Large intestine (tissue), 3 donors: ENCODE results near the gene POLDIP2. TPM values are rescaled to one million over a fixed set of nuclear protein-coding genes. Genes with fewer than 3 reads are reported as not detected.
A peak's percentile ranks its signal among the peaks of the same experiment; 100 is the strongest.

ENCODE experiments used
- DNase-seq, 2 donors: peaks; one replicate each; pipeline versions ENCODE4 v3.0.0 to v3.0.0-alpha.2; 2013
- H3K27ac ChIP-seq: one replicate; pipeline ENCODE4 v1.5.1; 2013; ENCODE audit warnings: low read length
- H3K27me3 ChIP-seq: 2 replicates; pipeline ENCODE4 v1.6.1; 2013; ENCODE audit warnings: low read length; ENCODE audit not compliant: control insufficient read depth, insufficient read depth
- H3K36me3 ChIP-seq: 2 replicates; pipeline ENCODE4 v1.6.1; 2013; ENCODE audit warnings: low read length; ENCODE audit not compliant: control insufficient read depth, insufficient read depth
- H3K4me1 ChIP-seq: one replicate; pipeline ENCODE4 v1.6.1; 2013; ENCODE audit warnings: low read length; ENCODE audit not compliant: control insufficient read depth, insufficient read depth
- H3K4me3 ChIP-seq: one replicate; pipeline ENCODE4 v1.5.1; 2013; ENCODE audit warnings: low read length
- H3K9me3 ChIP-seq: one replicate; pipeline ENCODE4 v1.6.1; 2013; ENCODE audit warnings: mild to moderate bottlenecking, low read depth, low read length, moderate library complexity; ENCODE audit not compliant: control insufficient read depth
- WGBS: methylation state at CpG from one replicate; pipeline ENCODE4 v1.1.5; 2013; ENCODE audit warnings: low lambda C conversion rate; ENCODE audit not compliant: insufficient coverage; 5-methylcytosine and 5-hydroxymethylcytosine counted together
- polyA plus RNA-seq: library from polyadenylated mRNA; unstranded; fragments of 120-200 nt; gene quantifications from one replicate; pipeline ENCODE4 v1.2.1, GENCODE V29; 2013

Gene POLDIP2
- polyA plus RNA-seq, 1 donor: 68.2 TPM

GRCh38 chr17:28327709-28328108 is 29.6 kb downstream of the POLDIP2 start:
- DNase-seq: no peak
- H3K9me3 ChIP-seq: no peaks in the 10 kb centered on the region
- no CpG with 5 or more reads among the region's 3 CpGs for WGBS
- H3K4me1 ChIP-seq: peaks cover 31% of the 10 kb centered on the region
- peaks cover 46% of the 10 kb centered on the region for H3K36me3 ChIP-seq
- no peak overlapping the region for H3K4me3 ChIP-seq
- no peaks in the 10 kb centered on the region for H3K27me3 ChIP-seq
- H3K27ac ChIP-seq: no peak overlapping the region

- no peaks in the 10 kb centered on the region for H3K9me3 ChIP-seq
- DNase-seq: no peak
- H3K27ac ChIP-seq: no peak overlapping the region
- no CpG with 5 or more reads among the region's 9 CpGs for WGBS
- no peaks in the 10 kb centered on the region for H3K27me3 ChIP-seq
- H3K4me1 ChIP-seq: peaks cover 31% of the 10 kb centered on the region
- no peak overlapping the region for H3K4me3 ChIP-seq
- H3K36me3 ChIP-seq: peaks cover 46% of the 10 kb centered on the region
These were observed 30.2 kb downstream of the POLDIP2 start for GRCh38 chr17:28327031-28327607.

GRCh38 chr17:28326114-28326513 is 31.2 kb downstream of the POLDIP2 start:
- Histone ChIP-seq H3K4me3 (no peak overlapping the region), H3K27me3 (no peaks in the 10 kb centered on the region), H3K36me3 (peaks cover 37% of the 10 kb centered on the region), H3K27ac (no peak overlapping the region), H3K4me1 (peaks cover 31% of the 10 kb centered on the region), H3K9me3 (no peaks in the 10 kb centered on the region)
- peak; percentile 47 to 75 for DNase-seq
- 20% methylated on average over 1 of the region's 7 CpGs for WGBS

DNA sequence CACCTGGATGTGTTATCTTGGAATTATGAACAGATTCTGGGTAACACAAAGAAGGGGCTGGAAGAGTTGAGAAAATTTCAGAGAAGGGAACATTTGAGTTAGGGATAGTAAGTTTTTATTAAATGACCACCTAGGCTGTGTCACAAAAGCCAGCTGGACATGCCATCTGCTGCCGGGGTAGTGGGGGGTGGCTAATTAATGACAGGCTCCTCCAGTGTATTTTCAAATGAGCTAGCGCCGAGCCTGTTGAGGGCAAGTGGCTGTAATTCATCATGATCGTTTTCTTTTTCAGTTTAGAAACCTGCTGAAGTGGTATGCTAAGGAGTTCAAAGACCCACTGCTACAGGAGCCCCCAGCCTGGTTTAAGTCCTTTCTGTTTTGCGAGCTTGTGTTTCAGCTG is 32.1 kb downstream of the POLDIP2 start:
- H3K4me3 ChIP-seq: no peak overlapping the region
- no peak for DNase-seq
- H3K9me3 ChIP-seq: no peaks in the 10 kb centered on the region
- peaks cover 31% of the 10 kb centered on the region for H3K4me1 ChIP-seq
- H3K27me3 ChIP-seq: no peaks in the 10 kb centered on the region
- H3K36me3 ChIP-seq: peaks cover 30% of the 10 kb centered on the region
- H3K27ac ChIP-seq: no peak overlapping the region
- no CpG with 5 or more reads among the region's 5 CpGs for WGBS

DNA sequence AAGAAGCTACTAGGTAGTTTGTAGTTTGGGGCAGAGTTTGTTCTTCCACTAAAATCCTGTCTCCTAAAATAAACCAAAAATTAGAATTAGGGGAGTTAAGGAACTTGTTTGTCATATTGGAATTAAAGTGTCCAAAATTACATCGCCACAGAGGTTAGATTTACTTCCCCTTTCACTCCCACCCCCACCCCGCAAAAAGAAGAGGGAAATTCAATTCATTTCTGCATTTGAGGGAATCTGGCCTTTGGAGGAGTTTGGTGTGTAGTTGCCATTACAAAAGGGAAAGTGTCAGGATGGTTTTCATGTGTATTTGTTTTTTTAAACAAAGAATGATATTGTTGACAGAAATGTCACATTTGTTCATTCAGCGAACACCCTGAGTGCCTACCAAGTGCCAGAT is 32.5 kb downstream of the POLDIP2 start:
- H3K36me3 ChIP-seq: peaks cover 30% of the 10 kb centered on the region
- peaks cover 31% of the 10 kb centered on the region for H3K4me1 ChIP-seq
- no peaks in the 10 kb centered on the region for H3K9me3 ChIP-seq
- no peak overlapping the region for H3K27ac ChIP-seq
- WGBS: no CpG with 5 or more reads among the region's 3 CpGs
- no peaks in the 10 kb centered on the region for H3K27me3 ChIP-seq
- DNase-seq: no peak
- no peak overlapping the region for H3K4me3 ChIP-seq

DNA sequence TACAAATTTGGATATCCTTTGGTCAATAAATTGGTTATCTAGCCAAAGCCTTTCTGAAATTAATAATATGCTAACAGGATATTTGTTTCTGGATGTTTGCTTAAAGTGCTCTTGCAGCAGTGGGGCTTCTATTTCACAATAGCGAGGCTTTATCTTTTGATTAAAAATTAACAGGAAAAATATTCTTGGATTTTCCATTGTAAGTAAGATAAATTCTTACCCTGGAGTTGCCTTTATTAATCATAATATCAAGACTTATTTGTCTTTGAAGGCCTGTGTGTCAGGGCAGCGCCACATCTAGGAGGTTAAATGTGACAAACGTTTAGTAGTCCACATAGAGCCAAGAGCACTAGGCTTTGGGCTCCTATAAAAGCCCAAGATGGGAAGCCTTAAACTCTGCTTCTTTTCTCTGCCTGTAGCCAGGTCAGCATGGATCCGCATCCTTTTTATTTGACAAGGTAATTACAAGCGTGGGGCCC is 33.0 kb downstream of the POLDIP2 start:
- H3K4me3 ChIP-seq: no peak overlapping the region
- H3K27ac ChIP-seq: no peak overlapping the region
- no peak for DNase-seq
- H3K36me3 ChIP-seq: peaks cover 27% of the 10 kb centered on the region
- no peaks in the 10 kb centered on the region for H3K9me3 ChIP-seq
- H3K4me1 ChIP-seq: peaks cover 31% of the 10 kb centered on the region
- no CpG with 5 or more reads among the region's 5 CpGs for WGBS
- no peaks in the 10 kb centered on the region for H3K27me3 ChIP-seq

DNA sequence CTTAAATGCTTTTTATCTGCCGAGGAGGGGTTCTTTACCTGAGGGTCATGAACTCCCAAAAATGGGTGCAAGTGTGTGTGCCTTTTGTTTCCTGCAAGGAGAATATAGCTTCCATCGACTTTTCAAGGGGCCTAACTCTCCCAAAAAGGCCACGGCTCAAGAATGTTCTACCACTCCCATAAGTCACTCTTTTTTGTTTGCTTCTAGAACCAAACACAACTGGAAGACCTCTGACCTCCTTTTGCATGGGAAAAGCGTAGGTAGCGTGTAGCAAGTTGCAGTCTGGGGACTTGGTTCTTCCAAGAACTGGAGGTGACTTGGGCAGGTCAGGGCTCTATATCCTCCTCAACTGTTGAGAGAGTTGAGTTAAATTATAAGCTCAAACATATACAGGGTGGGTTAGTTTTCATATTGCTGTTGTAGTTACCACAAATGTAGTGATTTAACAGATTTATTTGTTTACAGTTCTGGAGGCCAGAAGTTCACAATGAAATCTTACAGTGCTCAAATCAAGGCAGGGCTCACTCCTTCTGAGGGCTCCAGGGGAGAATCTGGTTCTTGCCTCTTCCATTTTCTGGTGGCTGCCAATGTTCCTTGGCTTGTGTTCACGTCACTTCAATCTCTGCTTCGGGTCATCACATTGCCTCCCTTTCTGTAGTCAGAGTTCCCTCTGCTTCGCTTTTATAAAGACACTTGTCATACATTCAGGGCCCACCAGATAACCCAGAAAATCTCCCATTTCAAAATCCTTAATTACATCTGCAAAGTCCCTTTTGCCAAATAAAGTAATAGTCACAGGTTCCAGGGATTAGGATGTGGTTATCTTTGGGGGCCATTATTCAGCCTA is 36.9 kb downstream of the POLDIP2 start:
- Histone ChIP-seq H3K36me3 (peaks cover 2% of the 10 kb centered on the region), H3K4me3 (peak overlapping the region; percentile 59), H3K4me1 (peaks cover 26% of the 10 kb centered on the region), H3K27me3 (no peaks in the 10 kb centered on the region), H3K9me3 (no peaks in the 10 kb centered on the region), H3K27ac (no peak overlapping the region)
- WGBS: 100% methylated on average over 1 of the region's 8 CpGs
- no peak for DNase-seq

- Histone ChIP-seq H3K27ac (peak overlapping the region; percentile 72), H3K4me1 (peaks cover 17% of the 10 kb centered on the region), H3K4me3 (peak overlapping the region; percentile 59), H3K36me3 (no peaks in the 10 kb centered on the region), H3K9me3 (no peaks in the 10 kb centered on the region), H3K27me3 (no peaks in the 10 kb centered on the region)
- DNase-seq: no peak
- WGBS: no CpG with 5 or more reads among the region's 7 CpGs
These were observed 37.8 kb downstream of the POLDIP2 start for GRCh38 chr17:28319598-28319935.

GRCh38 chr17:28318759-28319597 is 38.3 kb downstream of the POLDIP2 start, which contains the start of gene TMEM97:
TMEM97 (plus strand) TSS chr17:28319200; CDS start chr17:28319240, 40 bp downstream.
- Histone ChIP-seq H3K27ac (peak within 1 kb of the TSS; percentile 72), H3K4me1 (peaks cover 12% of the 10 kb centered on the region), H3K36me3 (no peaks in the 10 kb centered on the region), H3K4me3 (peak within 1 kb of the TSS; percentile 59), H3K27me3 (no peaks in the 10 kb centered on the region), H3K9me3 (no peaks in the 10 kb centered on the region)
- peak; percentile 97 to 98 for DNase-seq
- no CpG with 5 or more reads among the region's 72 CpGs for WGBS
